H1 (cell line): ENCODE data around the gene FGGY. TPM values are rescaled to one million over a fixed set of nuclear protein-coding genes. Genes with fewer than 3 reads are reported as not detected.

Experiments used
- CTCF ChIA-PET: fragments of 300-600 bp; sonication (Branson Sonifier 250); formaldehyde crosslinking; loops from one replicate; lab custom pipeline; 2021; ENCODE audit not compliant: partially characterized antibody; lab: Charles Lee
- POLR2A ChIA-PET: fragments of 300-600 bp; sonication (Branson Sonifier 250); formaldehyde crosslinking; loops from one replicate; lab custom pipeline; 2021; ENCODE audit warnings: inconsistent platforms; ENCODE audit not compliant: partially characterized antibody; lab: Charles Lee
- DNase-seq, 2 experiments: peaks; one replicate each; pipeline versions ENCODE4 v3.0.0 to v3.0.0-alpha.2; 2010 to 2022; ENCODE audit warnings: low spot score in 2 of 2, low read depth in 1 of 2, mixed read lengths in 1 of 2
- FAIRE-seq: peaks from 2 replicates; lab custom pipeline; 2011; peaks lifted over from hg19 to GRCh38; lab: Jason Lieb, UNC
- H2AFZ ChIP-seq: 2 replicates; pipeline ENCODE4 v1.8.1; 2012; ENCODE audit warnings: low read length, inconsistent platforms
- H2AK5ac ChIP-seq: 2 replicates; pipeline ENCODE4 v1.6.1; 2013; ENCODE audit warnings: low read depth, low read length
- H2BK120ac ChIP-seq: replicated peaks from 2 replicates; pipeline ENCODE3; 2013; ENCODE audit warnings: low read depth, low read length, inconsistent platforms
- H2BK12ac ChIP-seq: 2 replicates; pipeline ENCODE4 v1.6.1; 2013; ENCODE audit warnings: low read depth, low read length
- H2BK15ac ChIP-seq: 2 replicates; pipeline ENCODE4 v1.6.1; 2013; ENCODE audit warnings: low read length
- H2BK20ac ChIP-seq: 2 replicates; pipeline ENCODE4 v1.6.1; 2013; ENCODE audit warnings: low read length
- H2BK5ac ChIP-seq: 2 replicates; pipeline ENCODE4 v1.6.1; 2013; ENCODE audit warnings: low read depth, low read length
- H3K14ac ChIP-seq: 2 replicates; pipeline ENCODE4 v1.6.1; 2013; ENCODE audit warnings: inconsistent platforms; ENCODE audit not compliant: insufficient read length
- H3K18ac ChIP-seq: 2 replicates; pipeline ENCODE4 v1.6.1; 2013; ENCODE audit warnings: low read length; ENCODE audit errors: extremely low read depth
- H3K23ac ChIP-seq: 2 replicates; pipeline ENCODE4 v1.6.1; 2013; ENCODE audit warnings: inconsistent platforms; ENCODE audit not compliant: insufficient read length
- H3K23me2 ChIP-seq: 2 replicates; pipeline ENCODE4 v1.6.1; 2013; ENCODE audit warnings: low read depth, low read length
- H3K27ac ChIP-seq: 2 replicates; pipeline ENCODE4 v1.6.1; 2011; ENCODE audit warnings: low read depth, low read length, inconsistent platforms
- H3K27me3 ChIP-seq, 4 experiments: replicated peaks in 1 of 4; 1 replicate in 1 of 4; 2 replicates in 3 of 4; pipeline versions ENCODE4 v1.6.1 to v1.8.1; 2011 to 2013; ENCODE audit warnings: low read length in 3 of 4, mild to moderate bottlenecking in 3 of 4, inconsistent platforms in 2 of 4, mixed read lengths in 2 of 4, moderate library complexity in 1 of 4; ENCODE audit not compliant: control insufficient read depth in 3 of 4, insufficient read depth in 3 of 4; ENCODE audit errors: extremely low read depth in 1 of 4
- H3K36me3 ChIP-seq, 4 experiments: 2 replicates each; pipeline versions ENCODE4 v1.6.1 to v1.8.1; 2011 to 2013; ENCODE audit warnings: mild to moderate bottlenecking in 4 of 4, low read length in 3 of 4, moderate library complexity in 2 of 4, control low read depth in 1 of 4, inconsistent platforms in 1 of 4; ENCODE audit not compliant: insufficient read depth in 4 of 4, control insufficient read depth in 2 of 4
- H3K4ac ChIP-seq: replicated peaks from 2 replicates; pipeline ENCODE3; 2013; ENCODE audit warnings: low read length, low read depth, mixed read lengths, inconsistent platforms; ENCODE audit not compliant: insufficient read length
- H3K4me1 ChIP-seq, 4 experiments: replicated peaks in 1 of 4; 1 replicate in 1 of 4; 2 replicates in 3 of 4; pipeline versions ENCODE4 v1.6.1 to v1.8.1; 2011 to 2013; ENCODE audit warnings: low read length in 3 of 4, inconsistent platforms in 2 of 4, mixed read lengths in 1 of 4; ENCODE audit not compliant: insufficient read depth in 4 of 4, control insufficient read depth in 3 of 4
- H3K4me2 ChIP-seq, 2 experiments: 2 replicates each; pipeline versions ENCODE4 v1.6.1 to v1.8.1; 2011 to 2013; ENCODE audit warnings: low read depth in 2 of 2, low read length in 2 of 2, control low read depth in 1 of 2, inconsistent platforms in 1 of 2, mild to moderate bottlenecking in 1 of 2; ENCODE audit not compliant: insufficient read depth in 1 of 2
- H3K4me3 ChIP-seq, 4 experiments: fragments of 200-600, 300-600 bp in 1 of 4; sonication (generic), shearing (Covaris generic), sonication (Bioruptor Twin) in 1 of 4; 2 replicates each; pipeline versions ENCODE4 v1.5.1 to v1.8.1; 2011 to 2016; ENCODE audit warnings: low read length in 4 of 4, low read depth in 3 of 4, control low read depth in 2 of 4, inconsistent platforms in 2 of 4, mild to moderate bottlenecking in 2 of 4, mixed read lengths in 1 of 4, moderate library complexity in 1 of 4; ENCODE audit not compliant: insufficient read depth in 2 of 4; ENCODE audit errors: extremely low read depth in 1 of 4
- H3K56ac ChIP-seq: replicated peaks from 2 replicates; pipeline ENCODE3; 2013; ENCODE audit warnings: low read depth, mild to moderate bottlenecking, mixed read lengths, low read length, inconsistent platforms; ENCODE audit not compliant: insufficient read length
- H3K79me1 ChIP-seq: 2 replicates; pipeline ENCODE4 v1.6.1; 2013; ENCODE audit warnings: low read depth, low read length, control low read depth
- H3K79me2 ChIP-seq, 2 experiments: 2 replicates each; pipeline versions ENCODE4 v1.6.1 to v1.8.1; 2012 to 2013; ENCODE audit warnings: low read length in 2 of 2, mild to moderate bottlenecking in 2 of 2, inconsistent platforms in 1 of 2; ENCODE audit not compliant: insufficient read depth in 2 of 2, control insufficient read depth in 1 of 2
- H3K9ac ChIP-seq, 4 experiments: replicated peaks in 1 of 4; 1 replicate in 1 of 4; 2 replicates in 3 of 4; pipeline versions ENCODE4 v1.6.1 to v1.8.1; 2011 to 2013; ENCODE audit warnings: low read depth in 3 of 4, low read length in 3 of 4, control low read depth in 2 of 4, mild to moderate bottlenecking in 2 of 4, moderate library complexity in 2 of 4, inconsistent platforms in 1 of 4; ENCODE audit errors: extremely low read depth in 1 of 4
- H3K9me3 ChIP-seq, 2 experiments: 2 replicates each; pipeline versions ENCODE4 v1.6.1 to v1.8.1; 2012 to 2013; ENCODE audit warnings: mild to moderate bottlenecking in 2 of 2, moderate library complexity in 2 of 2, control low read depth in 1 of 2, inconsistent platforms in 1 of 2, low read depth in 1 of 2, low read length in 1 of 2, mixed read lengths in 1 of 2; ENCODE audit not compliant: insufficient read depth in 2 of 2
- H4K20me1 ChIP-seq, 2 experiments: replicated peaks in 1 of 2; 2 replicates each; pipeline versions ENCODE3 to v1.8.1; 2011 to 2013; ENCODE audit warnings: inconsistent platforms in 2 of 2, low read length in 2 of 2, mild to moderate bottlenecking in 1 of 2; ENCODE audit not compliant: insufficient read depth in 2 of 2, control insufficient read depth in 1 of 2
- H4K5ac ChIP-seq: 2 replicates; pipeline ENCODE4 v1.6.1; 2013; ENCODE audit warnings: low read length, low read depth, mixed read lengths, inconsistent platforms; ENCODE audit not compliant: insufficient read length
- H4K8ac ChIP-seq: 2 replicates; pipeline ENCODE4 v1.8.0; 2013; ENCODE audit warnings: mild to moderate bottlenecking, moderate library complexity, low read length, inconsistent platforms; ENCODE audit not compliant: insufficient read depth; ENCODE audit errors: extremely low read depth
- H4K91ac ChIP-seq: replicated peaks from 2 replicates; pipeline ENCODE3; 2013; ENCODE audit warnings: low read length, mixed read lengths, inconsistent platforms; ENCODE audit not compliant: insufficient read length
- CEBPB ChIP-seq: IDR thresholded peaks from 2 replicates; pipeline ENCODE4 v1.6.1; 2012; ENCODE audit warnings: low read depth, low read length
- CHD1 ChIP-seq: IDR thresholded peaks from 2 replicates; pipeline ENCODE4 v1.6.1; 2012; ENCODE audit warnings: low read depth, low read length, improper control_type of control experiment
- CREB1 ChIP-seq: IDR thresholded peaks from 2 replicates; pipeline ENCODE4 v1.6.1; 2012; ENCODE audit warnings: inconsistent platforms
- CTCF ChIP-seq, 3 experiments: IDR thresholded peaks; 1 replicate in 2 of 3; 2 replicates in 1 of 3; pipeline versions ENCODE4 v1.5.1 to v1.6.1; 2011; ENCODE audit warnings: low read length in 3 of 3, mild to moderate bottlenecking in 3 of 3, inconsistent platforms in 2 of 3, low read depth in 1 of 3, moderate library complexity in 1 of 3; ENCODE audit not compliant: insufficient read depth in 1 of 3; ENCODE audit errors: control extremely low read depth in 1 of 3
- EGR1 ChIP-seq: IDR thresholded peaks from 2 replicates; pipeline ENCODE4 v1.6.1; 2011; ENCODE audit warnings: low read depth, low read length, borderline replicate concordance
- EZH2 ChIP-seq: fragments of 200-600 bp; sonication (generic); IDR thresholded peaks from 2 replicates; pipeline ENCODE4 v1.7.1; 2012; ENCODE audit warnings: low read depth, mild to moderate bottlenecking, moderate library complexity, low read length, inconsistent platforms; ENCODE audit not compliant: severe bottlenecking
- HDAC2 ChIP-seq, 2 experiments: fragments of 300-600 bp in 1 of 2; sonication (generic) in 1 of 2; IDR thresholded peaks; 2 replicates each; pipeline ENCODE4 v1.6.1; 2011 to 2012; ENCODE audit warnings: low read depth in 2 of 2, low read length in 2 of 2, mild to moderate bottlenecking in 2 of 2, moderate library complexity in 2 of 2, borderline replicate concordance in 1 of 2, inconsistent platforms in 1 of 2
- KDM5A ChIP-seq: fragments of 200-600 bp; IDR thresholded peaks from 2 replicates; pipeline ENCODE4 v1.7.1; 2012; ENCODE audit warnings: mild to moderate bottlenecking, low read length, inconsistent platforms, mixed read lengths
- RXRA ChIP-seq: IDR thresholded peaks from 2 replicates; pipeline ENCODE4 v1.6.1; 2011; ENCODE audit warnings: low read depth, mild to moderate bottlenecking, low read length, moderate library complexity; ENCODE audit not compliant: insufficient read depth
- SAP30 ChIP-seq: fragments of 300-600 bp; sonication (generic); IDR thresholded peaks from 2 replicates; pipeline ENCODE4 v1.7.1; 2012; ENCODE audit warnings: low read length, moderate library complexity, mild to moderate bottlenecking, inconsistent platforms; ENCODE audit not compliant: insufficient read depth, insufficient replicate concordance
- SP2 ChIP-seq: IDR thresholded peaks from 2 replicates; pipeline ENCODE4 v1.6.1; 2012; ENCODE audit warnings: mild to moderate bottlenecking, low read length, inconsistent platforms
- TAF1 ChIP-seq: IDR thresholded peaks from 2 replicates; pipeline ENCODE4 v1.6.1; 2011; ENCODE audit warnings: mild to moderate bottlenecking, low read depth, low read length
- WGBS, 2 experiments: shearing (Covaris generic) in 1 of 2; methylation state at CpG; one replicate each; pipeline versions ENCODE4 v1.1.6 to v1.1.7; 2013 to 2015; ENCODE audit warnings: low lambda C conversion rate in 2 of 2, mixed read lengths in 2 of 2, inconsistent platforms in 1 of 2, low coverage in 1 of 2, missing lambda C conversion rate in 1 of 2; ENCODE audit not compliant: insufficient replicate concordance in 2 of 2, insufficient coverage in 1 of 2, insufficient read length in 1 of 2; ENCODE audit errors: extremely low coverage in 1 of 2, missing lambda C conversion rate in 1 of 2; 5-methylcytosine and 5-hydroxymethylcytosine counted together
- polyA plus RNA-seq, 7 experiments: library from polyadenylated mRNA; depleted of rRNA in 3 of 7; stranded (reverse) in 5 of 7; unstranded in 2 of 7; fragments of >200 nt in 5 of 7; fragments of 200-250 nt in 2 of 7; gene quantifications; 1 replicate in 5 of 7; 2 replicates in 1 of 7; 4 replicates in 1 of 7; pipeline versions ENCODE4 v1.2.1 to v1.2.3, GENCODE V29; 2011 to 2013; ENCODE audit warnings: missing spikeins in 2 of 7, mixed read lengths in 2 of 7
- total RNA-seq: library from RNA; stranded (reverse); fragmentation: NEBNext Ultra II Directional; extraction: Animal tissue kit (Norgen Biotek cat#: 25700); gene quantifications from 2 replicates; pipeline ENCODE4 v1.2.1, GENCODE V29; 2021

Gene FGGY
- total and polyA plus RNA-seq, 2 of the 8 experiments (the other 6 are each of a cell fraction or from before 2014, with no cell fraction given), result 10.3 to 12.5 TPM

- DNase-seq, result no peak
- Histone ChIP-seq H3K9me3 (no peaks in the 10 kb centered on the region), H3K18ac (no peak overlapping the region), H2BK5ac (no peak overlapping the region), H2BK12ac (no peak overlapping the region), H2AK5ac (no peak overlapping the region), H3K4me1 (peaks cover 0 to 7% (median 3%) of the 10 kb centered on the region in 4 experiments; a peak in 2 of 7 replicates), H4K5ac (no peak overlapping the region), H3K9ac (no peak overlapping the region), H3K79me2 (no peaks in the 10 kb centered on the region), H3K14ac (no peak overlapping the region), H3K36me3 (no peaks in the 10 kb centered on the region), H2BK120ac (no peak overlapping the region), H3K23ac (no peak overlapping the region), H2BK20ac (no peak overlapping the region), H2BK15ac (no peak overlapping the region), H3K4ac (no peak overlapping the region), H3K79me1 (no peaks in the 10 kb centered on the region), H3K23me2 (no peaks in the 10 kb centered on the region), H3K4me2 (no peak overlapping the region), H3K56ac (no peak overlapping the region), H3K27ac (no peak overlapping the region), H2AFZ (no peak overlapping the region), H3K4me3 (no peak overlapping the region), H4K91ac (no peak overlapping the region), H4K8ac (no peak overlapping the region), H4K20me1 (no peaks in the 10 kb centered on the region), H3K27me3 (no peaks in the 10 kb centered on the region)
- 92% methylated on average over 4 of the region's 4 CpGs; no CpG with 5 or more reads in 1 of the 2 experiments for WGBS, 2 experiments
- ChIA-PET POLR2A (no interaction called here), CTCF (interaction anchor here (0.8 to 1.6 kb wide), 2 partner anchors 15 to 50 kb away, joined by 4 to 5 read pairs; no protein-coding TSS in a partner anchor)
- FAIRE-seq, result no peak
- TF ChIP-seq CHD1 (no peak), CREB1 (no peak), KDM5A (no peak), SAP30 (no peak), RXRA (no peak), SP2 (no peak), CEBPB (no peak), EZH2 (no peak), EGR1 (no peak), HDAC2 (IDR thresholded peaks at IDR 0.05; ENCODE audit: borderline replicate concordance in 1 of 2, low read depth in 2 of 2, low read length in 2 of 2) (no peak), CTCF (IDR thresholded peaks at IDR 0.05; ENCODE audit: control extremely low read depth in 1 of 3, insufficient read depth in 1 of 3, low read depth in 1 of 3, low read length in 3 of 3) (no peak), TAF1 (no peak)
These were observed 387.8 kb downstream of the FGGY start for GRCh38 chr1:59684698-59685097.
